Lower leg skin (tissue), 3 donors: Measurements from ENCODE around the gene ADCY6.

Source experiments
- CTCF ChIP-seq, 3 donors: fragments of 450-650 bp; IDR thresholded peaks; one replicate each; pipeline ENCODE4 v1.5.1; 2016; ENCODE audit warnings: antibody characterized with exemption in 3 of 3, mild to moderate bottlenecking in 3 of 3, moderate library complexity in 2 of 3
- POLR2A ChIP-seq, 2 donors: fragments of 450-650 bp; IDR thresholded peaks; one replicate each; pipeline ENCODE4 v1.6.1; 2016 to 2017; ENCODE audit warnings: antibody characterized with exemption in 2 of 2, mild to moderate bottlenecking in 1 of 2, moderate library complexity in 1 of 2

- TF ChIP-seq POLR2A (IDR thresholded peaks at IDR 0.05) (no peak), CTCF (IDR thresholded peaks at IDR 0.05) (no peak)
Observed at GRCh38 chr12:48822711-48823110, 33.8 kb upstream of the ADCY6 start.
